Upper lobe of left lung (tissue), 4 donors: ENCODE measurements around the gene CDYL.

Experiments used
- CTCF ChIP-seq, 6 experiments: fragments of 450-650 bp in 4 of 6; fragments of 200-600 bp in 2 of 6; sonication (generic) in 2 of 6; IDR thresholded peaks; one replicate each; pipeline ENCODE4 v1.5.1; 2016 to 2019; ENCODE audit warnings: antibody characterized with exemption in 6 of 6
- EP300 ChIP-seq, 4 donors: sonication (generic); formaldehyde crosslinking; IDR thresholded peaks; one replicate each; pipeline ENCODE4 v1.5.1; 2017; ENCODE audit warnings: antibody characterized with exemption in 4 of 4, control low read depth in 2 of 4

- TF ChIP-seq EP300 (IDR thresholded peaks at IDR 0.05) = no peak
- TF ChIP-seq CTCF (IDR thresholded peaks at IDR 0.05) = no peak
Measured at GRCh38 chr6:4965562-4966389, 189.6 kb downstream of the CDYL start.
